Heart left ventricle (tissue), 13 donors: ENCODE data around the gene GNPDA1.

Experiments used
- CTCF ChIP-seq, 12 donors: fragments of 200-600 bp; sonication (generic) in 4 of 12; IDR thresholded peaks; one replicate each; pipeline versions ENCODE4 v1.5.0 to v1.8.0; 2018 to 2022; ENCODE audit warnings: antibody characterized with exemption in 12 of 12, mild to moderate bottlenecking in 5 of 12
- POLR2A ChIP-seq, 2 donors: fragments of 450-650 bp; IDR thresholded peaks; one replicate each; pipeline ENCODE4 v1.6.1; 2017; ENCODE audit warnings: antibody characterized with exemption in 2 of 2, mild to moderate bottlenecking in 2 of 2, moderate library complexity in 2 of 2
- donor health status: ischemic (EF 13 %, LVEDD 7.1; RV severe dilation, severe dysfunction).
- donor health status: DM: no; HTN: yes; CAD: no.
- donor health status: DM: no; HTN: no; CAD: no.
- donor health status: ischemic (EF 25% LVEDD 6.9; RV normal size, moderate dysfunction).
- donor health status: ischemic (EF 25% LVEDD 5.7; RV mildly dilated, moderate dysfunction).
- donor health status: ischemic (EF 35%, LVEDD 5.7; RV mildly dilated, moderate dysfunction).
- donor health status: nonischemic (EF 11% LVEDD 7.7; RV severe dilation, severe dysfunction).
- donor health status: DM: yes; HTN: yes; CAD: no.
- donor health status: PGD.
- donor health status: ischemic (EF 29% LVEDD 5.4; RV normal size, mild dysfunction).
- donor health status: nonischemic (EF 23%, LVEDD 6.1; RV moderate dilation, normal function).

GRCh38 chr5:142023836-142024235 is 11.0 kb upstream of the GNPDA1 start:
- TF ChIP-seq CTCF (IDR thresholded peaks at IDR 0.05) (no peak), POLR2A (IDR thresholded peaks at IDR 0.05) (no peak)
